ENCODE measurements around the gene IL37.

DNA sequence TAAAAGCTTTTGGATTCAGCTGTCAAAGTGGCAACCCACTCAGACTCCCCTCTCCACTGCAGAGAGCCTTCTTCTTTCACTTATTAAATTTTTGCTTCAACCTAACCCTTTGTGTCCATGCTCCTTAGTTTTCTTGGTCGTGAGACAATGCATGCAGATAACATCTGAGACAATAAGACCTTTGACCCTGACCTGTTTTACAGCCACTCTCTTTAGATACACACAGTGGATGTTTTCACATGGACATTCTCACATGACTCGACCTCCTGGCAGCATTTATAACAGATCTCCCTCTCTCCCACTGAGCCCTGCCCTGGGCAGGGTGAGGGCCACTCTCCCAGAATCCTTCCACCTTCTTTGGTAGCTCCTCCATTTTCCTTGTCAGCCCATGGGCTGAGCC is 36.4 kb downstream of the IL37 start:
- TF ChIP-seq POLR2A (IDR thresholded peaks at IDR 0.05) (no peak), CTCF (IDR thresholded peaks at IDR 0.05) (no peak)

All from lower leg skin (tissue), 3 donors.